H9 (cell line): Measurements from ENCODE around the gene IFIT1. TPM values are rescaled to one million over a fixed set of nuclear protein-coding genes. Genes with fewer than 3 reads are reported as not detected.

ENCODE experiments used
- DNase-seq: peaks from one replicate; pipeline ENCODE4 v3.0.0-alpha.2; 2017
- H2AFZ ChIP-seq: one replicate; pipeline ENCODE4 v1.6.1; 2013; ENCODE audit warnings: mild to moderate bottlenecking, low read length, control low read depth, moderate library complexity
- H2AK5ac ChIP-seq: 2 replicates; pipeline ENCODE4 v1.6.1; 2013; ENCODE audit warnings: low read length, control low read depth, mixed read lengths; ENCODE audit not compliant: insufficient read length
- H2BK120ac ChIP-seq: one replicate; pipeline ENCODE4 v1.6.1; 2013; ENCODE audit warnings: low read depth, mild to moderate bottlenecking, low read length, control low read depth, inconsistent platforms; ENCODE audit not compliant: poor library complexity, severe bottlenecking
- H2BK12ac ChIP-seq: 2 replicates; pipeline ENCODE4 v1.6.1; 2013; ENCODE audit warnings: low read length, control low read depth, mixed read lengths, low read depth; ENCODE audit not compliant: insufficient read length
- H2BK15ac ChIP-seq: 2 replicates; pipeline ENCODE4 v1.6.1; 2013; ENCODE audit warnings: low read depth, low read length, control low read depth
- H2BK20ac ChIP-seq: one replicate; pipeline ENCODE4 v1.6.1; 2013; ENCODE audit warnings: low read depth, mild to moderate bottlenecking, low read length, control low read depth, inconsistent platforms; ENCODE audit not compliant: poor library complexity, severe bottlenecking
- H2BK5ac ChIP-seq: 2 replicates; pipeline ENCODE4 v1.6.1; 2013; ENCODE audit warnings: low read length, control low read depth, mixed read lengths; ENCODE audit not compliant: insufficient read length
- H3K14ac ChIP-seq: 2 replicates; pipeline ENCODE4 v1.6.1; 2013; ENCODE audit warnings: low read length, control low read depth; ENCODE audit not compliant: insufficient read depth
- H3K18ac ChIP-seq: 2 replicates; pipeline ENCODE4 v1.6.1; 2013; ENCODE audit warnings: low read depth, mild to moderate bottlenecking, mixed read lengths, low read length, control low read depth; ENCODE audit not compliant: insufficient read length
- H3K23ac ChIP-seq: 2 replicates; pipeline ENCODE4 v1.6.1; 2013; ENCODE audit warnings: low read length, control low read depth, mixed read lengths, low read depth; ENCODE audit not compliant: insufficient read length
- H3K23me2 ChIP-seq: 2 replicates; pipeline ENCODE4 v1.6.1; 2013; ENCODE audit warnings: low read depth, mild to moderate bottlenecking, mixed read lengths, low read length, control low read depth; ENCODE audit not compliant: insufficient read length, poor library complexity, severe bottlenecking
- H3K27ac ChIP-seq: 2 replicates; pipeline ENCODE4 v1.5.1; 2013; ENCODE audit warnings: low read length, control low read depth, mixed read lengths, low read depth; ENCODE audit not compliant: insufficient read length
- H3K27me3 ChIP-seq: 2 replicates; pipeline ENCODE4 v1.6.1; 2013; ENCODE audit warnings: low read length, control low read depth, inconsistent platforms; ENCODE audit not compliant: insufficient read depth
- H3K4ac ChIP-seq: 2 replicates; pipeline ENCODE4 v1.6.1; 2013; ENCODE audit warnings: low read depth, mild to moderate bottlenecking, control low read depth, inconsistent platforms, low read length, moderate library complexity
- H3K4me1 ChIP-seq: 2 replicates; pipeline ENCODE4 v1.6.1; 2013; ENCODE audit warnings: low read length, control low read depth, inconsistent platforms; ENCODE audit not compliant: insufficient read depth
- H3K4me2 ChIP-seq: 2 replicates; pipeline ENCODE4 v1.6.1; 2013; ENCODE audit warnings: low read length, control low read depth, mixed read lengths; ENCODE audit not compliant: insufficient read length, insufficient read depth
- H3K56ac ChIP-seq: 2 replicates; pipeline ENCODE4 v1.6.1; 2013; ENCODE audit warnings: low read depth, mild to moderate bottlenecking, mixed read lengths, low read length, control low read depth; ENCODE audit not compliant: insufficient read length
- H3K79me1 ChIP-seq: 2 replicates; pipeline ENCODE4 v1.6.1; 2013; ENCODE audit warnings: low read depth, mild to moderate bottlenecking, moderate library complexity, low read length, control low read depth, inconsistent platforms; ENCODE audit not compliant: insufficient read depth, poor library complexity, severe bottlenecking
- H3K79me2 ChIP-seq: 2 replicates; pipeline ENCODE4 v1.6.1; 2013; ENCODE audit warnings: low read length, control low read depth, inconsistent platforms; ENCODE audit not compliant: insufficient read depth
- H3K9ac ChIP-seq: 2 replicates; pipeline ENCODE4 v1.6.1; 2013; ENCODE audit warnings: low read length, control low read depth, mixed read lengths; ENCODE audit not compliant: insufficient read length; ENCODE audit errors: extremely low read depth
- H3K9me3 ChIP-seq: one replicate; pipeline ENCODE4 v1.6.1; 2013; ENCODE audit warnings: low read depth, low read length, inconsistent platforms; ENCODE audit not compliant: control insufficient read depth
- H3T11ph ChIP-seq: one replicate; pipeline ENCODE4 v1.6.1; 2013; ENCODE audit warnings: mild to moderate bottlenecking, low read length, control low read depth, inconsistent platforms
- H4K20me1 ChIP-seq: one replicate; pipeline ENCODE4 v1.6.1; 2013; ENCODE audit not compliant: control insufficient read depth, insufficient read length, insufficient read depth
- H4K5ac ChIP-seq: 2 replicates; pipeline ENCODE4 v1.6.1; 2013; ENCODE audit warnings: low read depth, mild to moderate bottlenecking, mixed read lengths, low read length, control low read depth; ENCODE audit not compliant: insufficient read length
- H4K8ac ChIP-seq: replicated peaks from 2 replicates; pipeline ENCODE4 v1.6.1; 2013; ENCODE audit warnings: low read length, control low read depth, mixed read lengths, low read depth; ENCODE audit not compliant: insufficient read length
- H4K91ac ChIP-seq: 2 replicates; pipeline ENCODE4 v1.6.1; 2013; ENCODE audit warnings: low read depth, mild to moderate bottlenecking, moderate library complexity, mixed read lengths, low read length, control low read depth; ENCODE audit not compliant: insufficient read length
- H3K27ac Mint-ChIP-seq, 3 experiments: 2 replicates in 2 of 3; 3 replicates in 1 of 3; pipeline ENCODE4 v1.8.0; 2020 to 2021; ENCODE audit warnings: mixed read lengths in 3 of 3, mild to moderate bottlenecking in 1 of 3, moderate library complexity in 1 of 3
- H3K27me3 Mint-ChIP-seq: 2 replicates; pipeline ENCODE4 v1.8.0; 2021; ENCODE audit warnings: low read depth, mild to moderate bottlenecking, moderate library complexity, mixed read lengths
- H3K36me3 Mint-ChIP-seq, 3 experiments: 2 replicates in 2 of 3; 3 replicates in 1 of 3; pipeline ENCODE4 v1.8.0; 2020 to 2021; ENCODE audit warnings: low read depth in 3 of 3, mixed read lengths in 3 of 3; ENCODE audit not compliant: insufficient read depth in 1 of 3
- H3K4me1 Mint-ChIP-seq, 2 experiments: 2 replicates each; pipeline ENCODE4 v1.8.0; 2020; ENCODE audit warnings: mixed read lengths in 2 of 2
- H3K4me3 Mint-ChIP-seq, 2 experiments: 2 replicates in 1 of 2; 3 replicates in 1 of 2; pipeline ENCODE4 v1.8.0; 2020 to 2021; ENCODE audit warnings: mild to moderate bottlenecking in 2 of 2, mixed read lengths in 2 of 2, moderate library complexity in 1 of 2
- H3K9me3 Mint-ChIP-seq, 2 experiments: 2 replicates in 1 of 2; 3 replicates in 1 of 2; pipeline ENCODE4 v1.8.0; 2020; ENCODE audit warnings: mild to moderate bottlenecking in 2 of 2, mixed read lengths in 2 of 2, moderate library complexity in 1 of 2
- total RNA-seq: library from RNA; stranded (reverse); gene quantifications from 2 replicates; pipeline ENCODE4 v1.2.1, GENCODE V29; 2021
- TF ChIP-seq, protein P1 (sequence below): fragments of 200-600 bp; sonication (generic); conservative IDR thresholded peaks from 3 replicates; pipeline ENCODE4 v1.8.0; 2021; ENCODE audit warnings: antibody characterized with exemption, mild to moderate bottlenecking

Gene IFIT1
- total RNA-seq, 1 experiment from 2014 or later = 1.2 TPM

GRCh38 chr10:89362929-89363328, 29.5 kb upstream of the IFIT1 start:
- H4K20me1 ChIP-seq = no peaks in the 10 kb centered on the region
- no peaks in the 10 kb centered on the region for H3K79me2 ChIP-seq
- Mint-ChIP-seq H3K27me3 (no peaks in the 10 kb centered on the region; the same call in 1 of the 2 replicates), H3K4me1 (peaks cover 6% of the 10 kb centered on the region in 2 experiments), H3K4me3 (no peak overlapping the region), H3K9me3 (peaks cover 2% of the 10 kb centered on the region in 2 experiments; a peak in 2 of 5 replicates), H3K27ac (no peak overlapping the region), H3K36me3 (peaks cover 0 to 2% (median 2%) of the 10 kb centered on the region in 3 experiments; a peak in 2 of 7 replicates)
- no peak overlapping the region for H3T11ph ChIP-seq
- H3K18ac ChIP-seq = no peak overlapping the region
- H3K27ac ChIP-seq = no peak overlapping the region
- H2BK12ac ChIP-seq = no peak overlapping the region
- H2BK5ac ChIP-seq = no peak overlapping the region
- no peaks in the 10 kb centered on the region for H3K9me3 ChIP-seq
- no peak overlapping the region for H3K4me2 ChIP-seq
- H3K4ac ChIP-seq = no peak overlapping the region
- H4K91ac ChIP-seq = no peak overlapping the region
- TF ChIP-seq, protein P1, sequence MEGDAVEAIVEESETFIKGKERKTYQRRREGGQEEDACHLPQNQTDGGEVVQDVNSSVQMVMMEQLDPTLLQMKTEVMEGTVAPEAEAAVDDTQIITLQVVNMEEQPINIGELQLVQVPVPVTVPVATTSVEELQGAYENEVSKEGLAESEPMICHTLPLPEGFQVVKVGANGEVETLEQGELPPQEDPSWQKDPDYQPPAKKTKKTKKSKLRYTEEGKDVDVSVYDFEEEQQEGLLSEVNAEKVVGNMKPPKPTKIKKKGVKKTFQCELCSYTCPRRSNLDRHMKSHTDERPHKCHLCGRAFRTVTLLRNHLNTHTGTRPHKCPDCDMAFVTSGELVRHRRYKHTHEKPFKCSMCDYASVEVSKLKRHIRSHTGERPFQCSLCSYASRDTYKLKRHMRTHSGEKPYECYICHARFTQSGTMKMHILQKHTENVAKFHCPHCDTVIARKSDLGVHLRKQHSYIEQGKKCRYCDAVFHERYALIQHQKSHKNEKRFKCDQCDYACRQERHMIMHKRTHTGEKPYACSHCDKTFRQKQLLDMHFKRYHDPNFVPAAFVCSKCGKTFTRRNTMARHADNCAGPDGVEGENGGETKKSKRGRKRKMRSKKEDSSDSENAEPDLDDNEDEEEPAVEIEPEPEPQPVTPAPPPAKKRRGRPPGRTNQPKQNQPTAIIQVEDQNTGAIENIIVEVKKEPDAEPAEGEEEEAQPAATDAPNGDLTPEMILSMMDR = no peak
- no peak overlapping the region for H3K14ac ChIP-seq
- H4K8ac ChIP-seq = no peak overlapping the region
- no peak overlapping the region for H3K9ac ChIP-seq
- no peak overlapping the region for H3K56ac ChIP-seq
- no peak overlapping the region for H3K23ac ChIP-seq
- H3K27me3 ChIP-seq = no peaks in the 10 kb centered on the region
- no peaks in the 10 kb centered on the region for H3K4me1 ChIP-seq
- no peak overlapping the region for H2BK20ac ChIP-seq
- no peak overlapping the region for H2AK5ac ChIP-seq
- H2AFZ ChIP-seq = no peak overlapping the region
- H3K23me2 ChIP-seq = no peaks in the 10 kb centered on the region
- no peak overlapping the region for H4K5ac ChIP-seq
- H2BK15ac ChIP-seq = no peak overlapping the region
- no peak overlapping the region for H2BK120ac ChIP-seq
- H3K79me1 ChIP-seq = no peaks in the 10 kb centered on the region
- DNase-seq = no peak
